HCT116 (cell line): Measurements from ENCODE around the gene FOXRED1. TPM values are rescaled to one million over a fixed set of nuclear protein-coding genes. Genes with fewer than 3 reads are reported as not detected.

Experiments used
- ATAC-seq: fragments of 200-7000 bp; cut with Tn5 transposase; 2 replicates; pipeline ENCODE4 v1.9.1; 2020; ENCODE audit warnings: mild to moderate bottlenecking, moderate library complexity
- BruUV-seq: library from RNA; stranded (reverse); fragments of 400-500 nt; replicated peaks from 2 replicates; lab custom pipeline; 2021; lab: Mats Ljungman, UMichigan
- CTCF ChIA-PET: fragments of 300-600 bp; sonication (Branson Sonifier 250); formaldehyde crosslinking; loops from one replicate; lab custom pipeline; 2021; ENCODE audit warnings: antibody characterized with exemption; lab: Charles Lee
- POLR2A ChIA-PET: fragments of 300-600, 350-600 bp; sonication (Branson Sonifier 250); formaldehyde crosslinking; loops from one replicate; lab custom pipeline; 2021; ENCODE audit warnings: antibody characterized with exemption; lab: Charles Lee
- RAD21 ChIA-PET, 2 experiments: fragments of 300-600 bp; sonication (Branson Sonifier 250); formaldehyde crosslinking; loops; one replicate each; lab custom pipeline; 2023; ENCODE audit warnings: low total read pairs in 2 of 2; ENCODE audit not compliant: uncharacterized antibody in 2 of 2, unreplicated experiment in 2 of 2, low non-redundant PET in 1 of 2; lab: Charles Lee
- DNase-seq: peaks from one replicate; pipeline ENCODE4 v3.0.0-alpha.2; 2010; ENCODE audit warnings: low read depth, low spot score
- H2AFZ ChIP-seq: fragments of 200-600 bp; shearing (Covaris generic), sonication (generic); 2 replicates; pipeline ENCODE4 v1.6.1; 2017; ENCODE audit warnings: low read depth, mixed run types, mixed read lengths, antibody characterized with exemption, low read length; ENCODE audit not compliant: poor library complexity, severe bottlenecking
- H3K27ac ChIP-seq: 2 replicates; pipeline ENCODE4 v1.5.1; 2012; ENCODE audit warnings: low read depth, low read length
- H3K27me3 ChIP-seq: fragments of 200-600 bp; sonication (generic); 2 replicates; pipeline ENCODE4 v1.6.1; 2016; ENCODE audit warnings: mixed run types, low read length, mixed read lengths; ENCODE audit not compliant: insufficient read depth
- H3K36me3 ChIP-seq, 2 experiments: fragments of 200-500 bp in 1 of 2; fragments of 200-600 bp in 1 of 2; sonication (Bioruptor generic) in 1 of 2; sonication (generic) in 1 of 2; 2 replicates each; pipeline versions ENCODE4 v1.5.1 to v1.6.1; 2014 to 2016; ENCODE audit warnings: low read length in 2 of 2, inconsistent platforms in 1 of 2, mixed read lengths in 1 of 2, mixed run types in 1 of 2; ENCODE audit not compliant: insufficient read depth in 2 of 2, control insufficient read depth in 1 of 2
- H3K4me1 ChIP-seq, 2 experiments: fragments of 200-600 bp in 1 of 2; sonication (generic) in 1 of 2; 2 replicates each; pipeline versions ENCODE4 v1.5.1 to v1.6.1; 2012 to 2017; ENCODE audit warnings: low read length in 2 of 2, inconsistent platforms in 1 of 2, mild to moderate bottlenecking in 1 of 2, mixed read lengths in 1 of 2, mixed run types in 1 of 2, moderate library complexity in 1 of 2; ENCODE audit not compliant: insufficient read depth in 2 of 2, control insufficient read depth in 1 of 2
- H3K4me2 ChIP-seq: fragments of 200-600 bp; sonication (generic); 2 replicates; pipeline ENCODE4 v1.6.1; 2017; ENCODE audit warnings: mixed run types, low read length, mixed read lengths
- H3K4me3 ChIP-seq, 2 experiments: fragments of 200-600 bp in 1 of 2; sonication (generic) in 1 of 2; replicated peaks in 1 of 2; 2 replicates each; pipeline ENCODE4 v1.5.1; 2011 to 2016; ENCODE audit warnings: low read length in 2 of 2, control low read depth in 1 of 2, low read depth in 1 of 2, mild to moderate bottlenecking in 1 of 2, mixed read lengths in 1 of 2, mixed run types in 1 of 2
- H3K79me2 ChIP-seq: fragments of 200-600 bp; sonication (generic); 2 replicates; pipeline ENCODE4 v1.6.1; 2017; ENCODE audit warnings: mild to moderate bottlenecking, mixed run types, low read length, moderate library complexity, mixed read lengths; ENCODE audit not compliant: insufficient read depth
- H3K9ac ChIP-seq: fragments of 200-600 bp; sonication (generic); 2 replicates; pipeline ENCODE4 v1.6.1; 2016; ENCODE audit warnings: low read length, mixed read lengths
- H3K9me2 ChIP-seq: fragments of 200-600 bp; sonication (generic), shearing (Covaris generic); 2 replicates; pipeline ENCODE4 v1.6.1; 2017; ENCODE audit warnings: mixed run types, mild to moderate bottlenecking, moderate library complexity; ENCODE audit not compliant: insufficient read depth
- H3K9me3 ChIP-seq, 2 experiments: fragments of 200-500 bp in 1 of 2; fragments of 200-600 bp in 1 of 2; sonication (Bioruptor generic) in 1 of 2; sonication (generic) in 1 of 2; 2 replicates each; pipeline ENCODE4 v1.6.1; 2014 to 2017; ENCODE audit warnings: low read length in 2 of 2, mixed read lengths in 2 of 2, inconsistent platforms in 1 of 2, low read depth in 1 of 2, mild to moderate bottlenecking in 1 of 2, mixed run types in 1 of 2, moderate library complexity in 1 of 2; ENCODE audit not compliant: control insufficient read depth in 1 of 2, insufficient read depth in 1 of 2
- H4K20me1 ChIP-seq: fragments of 200-600 bp; sonication (generic), shearing (Covaris generic); 2 replicates; pipeline ENCODE4 v1.6.1; 2017; ENCODE audit warnings: mixed run types, mild to moderate bottlenecking, moderate library complexity; ENCODE audit not compliant: insufficient read depth
- ATF3 ChIP-seq: IDR thresholded peaks from 2 replicates; pipeline ENCODE4 v1.6.1; 2012
- CEBPB ChIP-seq: IDR thresholded peaks from 2 replicates; pipeline ENCODE4 v1.6.1; 2012; ENCODE audit warnings: low read depth
- ELF1 ChIP-seq: IDR thresholded peaks from 2 replicates; pipeline ENCODE4 v1.6.1; 2012; ENCODE audit warnings: low read depth, borderline replicate concordance
- POLR2A ChIP-seq: IDR thresholded peaks from 2 replicates; pipeline ENCODE4 v1.7.0; 2011; ENCODE audit warnings: borderline replicate concordance; ENCODE audit not compliant: insufficient read depth, insufficient read length; ENCODE audit errors: extremely low read depth
- SIN3A ChIP-seq: IDR thresholded peaks from 2 replicates; pipeline ENCODE4 v1.6.1; 2012; ENCODE audit warnings: low read depth
- YY1 ChIP-seq: IDR thresholded peaks from 2 replicates; pipeline ENCODE4 v1.6.1; 2011; ENCODE audit warnings: low read length, low read depth, moderate library complexity, mild to moderate bottlenecking; ENCODE audit not compliant: insufficient replicate concordance; ENCODE audit errors: extremely low read depth
- ZBTB33 ChIP-seq: IDR thresholded peaks from 2 replicates; pipeline ENCODE4 v1.6.1; 2011; ENCODE audit warnings: mild to moderate bottlenecking, low read length, moderate library complexity; ENCODE audit not compliant: insufficient replicate concordance; ENCODE audit errors: extremely low read depth
- intact Hi-C: fragments of 100-400 bp; cut with micrococcal nuclease; formaldehyde crosslinking; loops from 2 replicates; pipeline ENCODE4 v1.10.0; 2022
- total RNA-seq: library from RNA; stranded (reverse); gene quantifications from one replicate; pipeline ENCODE4 v1.2.1, GENCODE V29; 2021; ENCODE audit not compliant: unreplicated experiment
- TF ChIP-seq, protein P1 (sequence below), 3 experiments: fragments of 200-600 bp in 1 of 3; sonication (generic) in 1 of 3; IDR thresholded peaks in 2 of 3; conservative IDR thresholded peaks in 1 of 3; 2 replicates each; pipeline ENCODE4 v1.5.1; 2012 to 2017; ENCODE audit warnings: low read depth in 2 of 3, low read length in 2 of 3, antibody characterized with exemption in 1 of 3, borderline replicate concordance in 1 of 3, control low read depth in 1 of 3, mild to moderate bottlenecking in 1 of 3, mixed read lengths in 1 of 3, mixed run types in 1 of 3, moderate library complexity in 1 of 3; ENCODE audit not compliant: insufficient read depth in 1 of 3
- TF ChIP-seq, protein P2 (sequence below): IDR thresholded peaks from 2 replicates; pipeline ENCODE4 v1.6.1; 2012

The FOXRED1 gene
- total RNA-seq, 1 experiment from 2014 or later: 41.3 TPM

GRCh38 chr11:126317756-126318573 lies 49.0 kb downstream of the FOXRED1 start:
- Histone ChIP-seq H3K36me3 (no peaks in the 10 kb centered on the region), H3K27ac (no peak overlapping the region)

DNA sequence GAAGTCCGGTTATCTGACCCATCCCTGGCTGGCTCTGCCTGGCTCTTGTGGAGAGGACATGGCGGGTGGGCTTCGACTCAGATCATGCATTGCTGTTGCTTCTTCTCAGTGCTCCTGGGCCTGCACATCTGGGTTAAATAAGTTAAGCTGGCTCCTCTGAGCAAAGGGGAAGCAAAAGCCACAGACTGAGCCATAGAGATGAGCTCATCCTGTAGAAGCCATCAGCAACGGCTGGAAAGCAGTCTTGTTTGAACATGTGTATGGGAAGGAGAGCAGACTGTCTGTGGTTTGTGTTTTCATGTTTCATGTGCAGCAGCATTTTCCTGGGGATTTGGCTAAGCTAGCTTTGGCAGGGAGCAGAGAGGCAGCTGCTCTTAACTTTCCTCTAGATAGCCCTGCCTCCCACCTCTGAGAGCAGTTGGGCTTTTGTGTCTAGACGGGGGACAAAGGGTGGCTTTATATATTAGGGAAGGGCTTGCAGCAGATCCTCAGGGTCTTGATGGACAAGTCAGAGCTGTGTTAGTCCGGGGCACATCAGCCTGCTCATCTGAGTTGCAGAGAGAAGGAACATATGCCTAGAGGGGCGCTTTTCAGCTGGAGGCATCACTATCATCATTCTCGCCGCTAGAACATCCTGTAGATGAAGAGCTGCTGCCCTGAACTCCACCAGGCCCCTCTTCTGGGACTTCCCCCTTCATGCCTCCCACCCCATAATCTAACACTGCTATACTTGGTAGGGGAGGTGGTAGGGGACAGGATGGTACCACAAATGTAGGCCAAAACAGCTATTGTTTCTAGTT lies 49.8 kb downstream of the FOXRED1 start:
- no peaks in the 10 kb centered on the region for H3K36me3 ChIP-seq
- ATAC-seq (no peak), DNase-seq (no peak)
- POLR2A ChIA-PET: interaction anchor here (0.7 kb wide), 1 partner anchor 8 kb away, joined by 3 read pairs; no protein-coding TSS in a partner anchor
- RAD21 ChIA-PET: no interaction called here
- no peaks in the 10 kb centered on the region for H3K9me3 ChIP-seq
- TF ChIP-seq ZBTB33 (no peak), SIN3A (no peak), POLR2A (no peak), ATF3 (no peak), YY1 (no peak), ELF1 (no peak)
- TF ChIP-seq, protein P1, sequence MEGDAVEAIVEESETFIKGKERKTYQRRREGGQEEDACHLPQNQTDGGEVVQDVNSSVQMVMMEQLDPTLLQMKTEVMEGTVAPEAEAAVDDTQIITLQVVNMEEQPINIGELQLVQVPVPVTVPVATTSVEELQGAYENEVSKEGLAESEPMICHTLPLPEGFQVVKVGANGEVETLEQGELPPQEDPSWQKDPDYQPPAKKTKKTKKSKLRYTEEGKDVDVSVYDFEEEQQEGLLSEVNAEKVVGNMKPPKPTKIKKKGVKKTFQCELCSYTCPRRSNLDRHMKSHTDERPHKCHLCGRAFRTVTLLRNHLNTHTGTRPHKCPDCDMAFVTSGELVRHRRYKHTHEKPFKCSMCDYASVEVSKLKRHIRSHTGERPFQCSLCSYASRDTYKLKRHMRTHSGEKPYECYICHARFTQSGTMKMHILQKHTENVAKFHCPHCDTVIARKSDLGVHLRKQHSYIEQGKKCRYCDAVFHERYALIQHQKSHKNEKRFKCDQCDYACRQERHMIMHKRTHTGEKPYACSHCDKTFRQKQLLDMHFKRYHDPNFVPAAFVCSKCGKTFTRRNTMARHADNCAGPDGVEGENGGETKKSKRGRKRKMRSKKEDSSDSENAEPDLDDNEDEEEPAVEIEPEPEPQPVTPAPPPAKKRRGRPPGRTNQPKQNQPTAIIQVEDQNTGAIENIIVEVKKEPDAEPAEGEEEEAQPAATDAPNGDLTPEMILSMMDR (IDR thresholded peaks at IDR 0.05 in 2 of 3, conservative IDR thresholded peaks at IDR 0.05 in 1 of 3; ENCODE audit: borderline replicate concordance in 1 of 3, insufficient read depth in 1 of 3, low read depth in 2 of 3, low read length in 2 of 3): no peak
- TF ChIP-seq, protein P2, sequence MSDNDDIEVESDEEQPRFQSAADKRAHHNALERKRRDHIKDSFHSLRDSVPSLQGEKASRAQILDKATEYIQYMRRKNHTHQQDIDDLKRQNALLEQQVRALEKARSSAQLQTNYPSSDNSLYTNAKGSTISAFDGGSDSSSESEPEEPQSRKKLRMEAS: no peak
- no peak overlapping the region for H3K4me3 ChIP-seq
- CTCF ChIA-PET: interaction anchor here (1.1 to 2.0 kb wide), 2 partner anchors 8 to 162 kb away, joined by 3 to 6 read pairs; no protein-coding TSS in a partner anchor
- H3K79me2 ChIP-seq: no peaks in the 10 kb centered on the region
- H3K27me3 ChIP-seq: no peaks in the 10 kb centered on the region
- no peaks in the 10 kb centered on the region for H4K20me1 ChIP-seq
- peaks cover 6 to 15% of the 10 kb centered on the region in 2 experiments for H3K4me1 ChIP-seq
- no peak overlapping the region for H3K4me2 ChIP-seq
- no TSS peak for BruUV-seq
- no peaks in the 10 kb centered on the region for H3K9me2 ChIP-seq
- H3K9ac ChIP-seq: no peak overlapping the region
- H2AFZ ChIP-seq: no peak overlapping the region
- intact Hi-C loops: loop anchor here (10.0 kb wide), 1 partner anchor 286 kb away; no protein-coding TSS in a partner anchor
- no peak overlapping the region for H3K27ac ChIP-seq

More at GRCh38 chr11:126317756-126318573, 49.0 kb downstream of the FOXRED1 start:
- H3K79me2 ChIP-seq: no peaks in the 10 kb centered on the region
- RAD21 ChIA-PET: no interaction called here
- H3K9me3 ChIP-seq: no peaks in the 10 kb centered on the region
- H3K4me1 ChIP-seq: peaks cover 6 to 15% of the 10 kb centered on the region in 2 experiments
- ATAC-seq (0 out of 2 replicates have a peak, but pooled peaks have one; percentile 17), DNase-seq (no peak)
- TF ChIP-seq POLR2A (no peak), CEBPB (no peak)
- H3K4me2 ChIP-seq: no peak overlapping the region
- intact Hi-C loops: loop anchor here (10.0 kb wide), 1 partner anchor 287 kb away; no protein-coding TSS in a partner anchor
- no peak overlapping the region for H2AFZ ChIP-seq
- H4K20me1 ChIP-seq: no peaks in the 10 kb centered on the region
- POLR2A ChIA-PET: no interaction called here
- H3K9me2 ChIP-seq: no peaks in the 10 kb centered on the region
- no peak overlapping the region for H3K9ac ChIP-seq
- CTCF ChIA-PET: interaction anchor here (2.0 kb wide), 1 partner anchor 163 kb away, joined by 6 read pairs; no protein-coding TSS in a partner anchor
- no peaks in the 10 kb centered on the region for H3K27me3 ChIP-seq
- no TSS peak for BruUV-seq
- no peak overlapping the region for H3K4me3 ChIP-seq
